Measurements from ENCODE around the gene TBX5.

Gene TBX5

GRCh38 chr12:114412825-114413749, 7.1 kb upstream of the TBX5 start:
- H3K4me3 ChIP-seq (ENCODE audit: severe bottlenecking): no peak overlapping the region

GRCh38 chr12:114412307-114412706, 6.4 kb upstream of the TBX5 start:
- no peaks in the 10 kb centered on the region for H3K4me1 ChIP-seq (ENCODE audit: insufficient read depth, poor library complexity, severe bottlenecking)
- H3K9me3 ChIP-seq (ENCODE audit: severe bottlenecking): no peaks in the 10 kb centered on the region
- H3K4me3 ChIP-seq (ENCODE audit: severe bottlenecking): no peak overlapping the region
- no peak for ATAC-seq (ENCODE audit: low read depth)
- no peak for DNase-seq (ENCODE audit: low spot score)
- TF ChIP-seq CTCF (IDR thresholded peaks at IDR 0.05; ENCODE audit: poor library complexity, severe bottlenecking): no peak
- H3K27ac ChIP-seq (ENCODE audit: poor library complexity, severe bottlenecking): no peak overlapping the region
- H3K27me3 ChIP-seq (ENCODE audit: insufficient read depth, poor library complexity, severe bottlenecking): peaks cover 100% of the 10 kb centered on the region
- H3K36me3 ChIP-seq (ENCODE audit: low read depth): no peaks in the 10 kb centered on the region

More at GRCh38 chr12:114412825-114413749, 7.1 kb upstream of the TBX5 start:
- Histone ChIP-seq H3K4me1 (ENCODE audit: insufficient read depth, poor library complexity, severe bottlenecking) (no peaks in the 10 kb centered on the region), H3K27me3 (ENCODE audit: insufficient read depth, poor library complexity, severe bottlenecking) (peaks cover 98% of the 10 kb centered on the region), H3K27ac (ENCODE audit: poor library complexity, severe bottlenecking) (no peak overlapping the region), H3K9me3 (ENCODE audit: severe bottlenecking) (no peaks in the 10 kb centered on the region), H3K36me3 (ENCODE audit: low read depth) (no peaks in the 10 kb centered on the region)
- TF ChIP-seq CTCF (IDR thresholded peaks at IDR 0.05; ENCODE audit: poor library complexity, severe bottlenecking): no peak
- DNase-seq (ENCODE audit: low spot score): no peak
- ATAC-seq (ENCODE audit: low read depth): no peak

- DNase-seq (ENCODE audit: low spot score) (no peak), ATAC-seq (ENCODE audit: low read depth) (no peak)
- peaks cover 100% of the 10 kb centered on the region for H3K27me3 ChIP-seq (ENCODE audit: insufficient read depth, poor library complexity, severe bottlenecking)
- no peak overlapping the region for H3K27ac ChIP-seq (ENCODE audit: poor library complexity, severe bottlenecking)
- H3K4me1 ChIP-seq (ENCODE audit: insufficient read depth, poor library complexity, severe bottlenecking): no peaks in the 10 kb centered on the region
- H3K9me3 ChIP-seq (ENCODE audit: severe bottlenecking): no peaks in the 10 kb centered on the region
- H3K36me3 ChIP-seq (ENCODE audit: low read depth): no peaks in the 10 kb centered on the region
- H3K4me3 ChIP-seq (ENCODE audit: severe bottlenecking): no peak overlapping the region
- no peak for TF ChIP-seq CTCF (IDR thresholded peaks at IDR 0.05; ENCODE audit: poor library complexity, severe bottlenecking)
Observed at GRCh38 chr12:114411071-114411837, 5.3 kb upstream of the TBX5 start.

DNA sequence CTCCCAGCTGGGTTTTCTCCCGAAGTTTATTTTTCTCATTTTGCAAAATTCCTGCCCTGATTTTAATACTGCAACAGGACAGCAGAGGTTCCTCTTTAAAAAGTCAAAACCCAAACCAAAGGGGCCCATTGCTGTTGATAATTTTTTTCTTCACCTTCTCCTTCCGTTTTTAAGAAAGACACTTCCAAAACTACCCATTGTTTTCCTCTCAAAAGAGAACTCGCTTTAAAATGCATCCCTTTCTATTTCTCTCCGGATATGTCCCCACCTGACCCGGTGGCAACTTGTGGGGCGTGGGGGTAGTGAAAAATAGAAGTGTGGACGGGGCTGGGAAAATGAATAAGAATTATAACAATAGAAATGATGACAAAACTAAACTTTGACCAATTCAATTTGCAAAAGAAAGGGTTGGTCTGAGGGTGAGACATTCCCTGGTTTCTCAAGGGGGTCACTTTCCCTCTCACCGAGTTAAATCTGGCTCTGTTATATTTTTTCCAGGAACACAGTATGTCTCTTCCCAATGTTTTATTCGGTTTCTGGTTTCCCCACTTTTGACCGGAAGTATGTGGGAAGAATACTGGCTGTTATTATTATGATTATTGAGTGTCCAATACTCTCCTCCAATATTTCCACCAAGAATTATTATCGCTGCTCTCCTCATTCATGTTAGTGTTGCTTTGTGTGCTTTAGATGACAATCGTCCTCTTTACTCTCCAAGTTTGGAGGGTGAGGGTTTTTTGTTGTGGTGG, 4.1 kb upstream of the TBX5 start:
- TF ChIP-seq CTCF (IDR thresholded peaks at IDR 0.05; ENCODE audit: poor library complexity, severe bottlenecking): no peak
- Histone ChIP-seq H3K4me3 (ENCODE audit: severe bottlenecking) (no peak overlapping the region), H3K4me1 (ENCODE audit: insufficient read depth, poor library complexity, severe bottlenecking) (no peaks in the 10 kb centered on the region), H3K27me3 (ENCODE audit: insufficient read depth, poor library complexity, severe bottlenecking) (peaks cover 98% of the 10 kb centered on the region), H3K36me3 (ENCODE audit: low read depth) (no peaks in the 10 kb centered on the region), H3K9me3 (ENCODE audit: severe bottlenecking) (no peaks in the 10 kb centered on the region), H3K27ac (ENCODE audit: poor library complexity, severe bottlenecking) (no peak overlapping the region)
- ATAC-seq (ENCODE audit: low read depth) (no peak), DNase-seq (ENCODE audit: low spot score) (no peak)
